HG03064 (cell line): ENCODE results near the gene ARMH3.
"Not testable (repeated sequence)": the region's sequence is repeated elsewhere in the genome, so short reads cannot be mapped to it uniquely, and the experiment has no call there.

ENCODE experiments used
- ATAC-seq: cut with Tn5 transposase; IDR thresholded peaks from one replicate; pipeline ENCODE4 v1.9.1; 2021; ENCODE audit warnings: low read depth; ENCODE audit not compliant: unreplicated experiment

The ARMH3 gene

GRCh38 chr10:102054881-102055646 lies 909 bp downstream of the ARMH3 start:
- ATAC-seq = not testable (repeated sequence)

GRCh38 chr10:102046095-102046494 lies 9.9 kb downstream of the ARMH3 start:
- no peak for ATAC-seq

GRCh38 chr10:102045292-102045691 lies 10.7 kb downstream of the ARMH3 start:
- no peak for ATAC-seq

- no peak for ATAC-seq
These were observed 15.5 kb downstream of the ARMH3 start for GRCh38 chr10:102040305-102041050.

- no peak for ATAC-seq
These were observed 17.6 kb downstream of the ARMH3 start for GRCh38 chr10:102038410-102038809.

GRCh38 chr10:102035807-102036206 lies 20.2 kb downstream of the ARMH3 start:
- ATAC-seq = not testable (repeated sequence)

GRCh38 chr10:102033787-102034186 lies 22.2 kb downstream of the ARMH3 start:
- ATAC-seq = no peak

- no peak for ATAC-seq
These were observed 28.7 kb downstream of the ARMH3 start for GRCh38 chr10:102027261-102027660.

GRCh38 chr10:102024799-102025198 lies 31.2 kb downstream of the ARMH3 start:
- no peak for ATAC-seq

GRCh38 chr10:102020938-102021337 lies 35.0 kb downstream of the ARMH3 start:
- ATAC-seq = no peak

GRCh38 chr10:102017295-102017694 lies 38.7 kb downstream of the ARMH3 start:
- no peak for ATAC-seq

- no peak for ATAC-seq
These were observed 39.6 kb downstream of the ARMH3 start for GRCh38 chr10:102016416-102016815.

- no peak for ATAC-seq
These were observed 45.0 kb downstream of the ARMH3 start for GRCh38 chr10:102010961-102011360.

- no peak for ATAC-seq
These were observed 46.1 kb downstream of the ARMH3 start for GRCh38 chr10:102009801-102010425.

GRCh38 chr10:102007796-102008195 lies 48.2 kb downstream of the ARMH3 start:
- ATAC-seq = no peak

- ATAC-seq = not testable (repeated sequence)
These were observed 48.9 kb downstream of the ARMH3 start for GRCh38 chr10:102007031-102007430.

- no peak for ATAC-seq
These were observed 51.6 kb downstream of the ARMH3 start for GRCh38 chr10:102004376-102004775.

GRCh38 chr10:102003541-102003940 lies 52.4 kb downstream of the ARMH3 start:
- no peak for ATAC-seq

- no peak for ATAC-seq
These were observed 54.4 kb downstream of the ARMH3 start for GRCh38 chr10:102001435-102002068.

GRCh38 chr10:101997803-101998202 lies 58.2 kb downstream of the ARMH3 start:
- ATAC-seq = no peak

- ATAC-seq = no peak
These were observed 60.4 kb downstream of the ARMH3 start for GRCh38 chr10:101995451-101996063.
